Activated B cell treated with CpG ODN at 0.5 μM for 24 hours (primary cell): ENCODE measurements around the gene GREB1L. TPM values are rescaled to one million over a fixed set of nuclear protein-coding genes. Genes with fewer than 3 reads are reported as not detected.
"Not testable (repeated sequence)": the region's sequence is repeated elsewhere in the genome, so short reads cannot be mapped to it uniquely, and the experiment has no call there.

Experiments
- ATAC-seq: fragments of 200-7000 bp; cut with Tn5 transposase; one replicate; pipeline ENCODE4 v1.10.0; 2021; ENCODE audit warnings: low read depth, mild to moderate bottlenecking, moderate library complexity
- CTCF ChIA-PET: fragments of 350-600 bp; sonication (Branson Sonifier 250); formaldehyde crosslinking; loops from one replicate; lab custom pipeline; 2021; ENCODE audit warnings: antibody characterized with exemption; lab: Charles Lee
- POLR2A ChIA-PET: fragments of 350-600 bp; sonication (Branson Sonifier 250); formaldehyde crosslinking; loops from one replicate; lab custom pipeline; 2021; ENCODE audit warnings: antibody characterized with exemption; lab: Charles Lee
- DNase-seq: peaks from one replicate; pipeline ENCODE4 v3.0.0; 2022
- H3K27ac Mint-ChIP-seq: one replicate; pipeline ENCODE4 v1.8.0; 2020; ENCODE audit warnings: mixed read lengths
- H3K27me3 Mint-ChIP-seq: one replicate; pipeline ENCODE4 v1.8.0; 2021; ENCODE audit warnings: mixed read lengths
- H3K36me3 Mint-ChIP-seq: one replicate; pipeline ENCODE4 v1.8.0; 2021; ENCODE audit warnings: low read depth, mixed read lengths
- H3K4me1 Mint-ChIP-seq: one replicate; pipeline ENCODE4 v1.8.0; 2021; ENCODE audit warnings: mixed read lengths
- H3K4me3 Mint-ChIP-seq: one replicate; pipeline ENCODE4 v1.8.0; 2020; ENCODE audit warnings: mild to moderate bottlenecking, mixed read lengths
- H3K9me3 Mint-ChIP-seq: one replicate; pipeline ENCODE4 v1.8.0; 2020; ENCODE audit warnings: mixed read lengths
- intact Hi-C: fragments of 100-400 bp; cut with micrococcal nuclease; formaldehyde crosslinking; loops from one replicate; pipeline ENCODE4 v1.15.1; 2024
- total RNA-seq: library from RNA; stranded (reverse); gene quantifications from 2 replicates; pipeline ENCODE4 v1.2.3, GENCODE V29; 2022
- TF ChIP-seq, protein P1 (sequence below): fragments of 200-600 bp; IDR thresholded peaks from one replicate; pipeline ENCODE4 v1.8.0; 2022; ENCODE audit warnings: antibody characterized with exemption, mild to moderate bottlenecking

The GREB1L gene
- total RNA-seq, 1 donor from 2014 or later, result not detected

GRCh38 chr18:21309248-21309647 lies 67.2 kb downstream of the GREB1L start:
- Mint-ChIP-seq H3K4me3 (no peak overlapping the region), H3K27ac (no peak overlapping the region), H3K4me1 (no peaks in the 10 kb centered on the region), H3K36me3 (no peaks in the 10 kb centered on the region), H3K27me3 (peaks cover 5% of the 10 kb centered on the region), H3K9me3 (no peaks in the 10 kb centered on the region)
- TF ChIP-seq, protein P1, sequence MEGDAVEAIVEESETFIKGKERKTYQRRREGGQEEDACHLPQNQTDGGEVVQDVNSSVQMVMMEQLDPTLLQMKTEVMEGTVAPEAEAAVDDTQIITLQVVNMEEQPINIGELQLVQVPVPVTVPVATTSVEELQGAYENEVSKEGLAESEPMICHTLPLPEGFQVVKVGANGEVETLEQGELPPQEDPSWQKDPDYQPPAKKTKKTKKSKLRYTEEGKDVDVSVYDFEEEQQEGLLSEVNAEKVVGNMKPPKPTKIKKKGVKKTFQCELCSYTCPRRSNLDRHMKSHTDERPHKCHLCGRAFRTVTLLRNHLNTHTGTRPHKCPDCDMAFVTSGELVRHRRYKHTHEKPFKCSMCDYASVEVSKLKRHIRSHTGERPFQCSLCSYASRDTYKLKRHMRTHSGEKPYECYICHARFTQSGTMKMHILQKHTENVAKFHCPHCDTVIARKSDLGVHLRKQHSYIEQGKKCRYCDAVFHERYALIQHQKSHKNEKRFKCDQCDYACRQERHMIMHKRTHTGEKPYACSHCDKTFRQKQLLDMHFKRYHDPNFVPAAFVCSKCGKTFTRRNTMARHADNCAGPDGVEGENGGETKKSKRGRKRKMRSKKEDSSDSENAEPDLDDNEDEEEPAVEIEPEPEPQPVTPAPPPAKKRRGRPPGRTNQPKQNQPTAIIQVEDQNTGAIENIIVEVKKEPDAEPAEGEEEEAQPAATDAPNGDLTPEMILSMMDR, result no peak
- intact Hi-C loops, result no loop called here
- DNase-seq (no peak), ATAC-seq (no peak)
- ChIA-PET CTCF (no interaction called here), POLR2A (no interaction called here)

- H3K27me3 Mint-ChIP-seq, intact Hi-C loops, H3K9me3 Mint-ChIP-seq, H3K4me3 Mint-ChIP-seq, H3K4me1 Mint-ChIP-seq, CTCF ChIA-PET, H3K27ac Mint-ChIP-seq, H3K36me3 Mint-ChIP-seq, ATAC-seq, POLR2A ChIA-PET, DNase-seq: not testable (repeated sequence)
These were observed 69.9 kb downstream of the GREB1L start for GRCh38 chr18:21311980-21312379.

- Mint-ChIP-seq H3K4me1 (no peaks in the 10 kb centered on the region), H3K4me3 (no peak overlapping the region), H3K36me3 (no peaks in the 10 kb centered on the region), H3K9me3 (no peaks in the 10 kb centered on the region), H3K27ac (no peak overlapping the region), H3K27me3 (no peaks in the 10 kb centered on the region)
- TF ChIP-seq, protein P1, result no peak
- ChIA-PET POLR2A (no interaction called here), CTCF (no interaction called here)
- intact Hi-C loops, result no loop called here
- no peak for ATAC-seq
- DNase-seq, result no peak
These were observed 71.5 kb downstream of the GREB1L start for GRCh38 chr18:21313576-21313975.

DNA sequence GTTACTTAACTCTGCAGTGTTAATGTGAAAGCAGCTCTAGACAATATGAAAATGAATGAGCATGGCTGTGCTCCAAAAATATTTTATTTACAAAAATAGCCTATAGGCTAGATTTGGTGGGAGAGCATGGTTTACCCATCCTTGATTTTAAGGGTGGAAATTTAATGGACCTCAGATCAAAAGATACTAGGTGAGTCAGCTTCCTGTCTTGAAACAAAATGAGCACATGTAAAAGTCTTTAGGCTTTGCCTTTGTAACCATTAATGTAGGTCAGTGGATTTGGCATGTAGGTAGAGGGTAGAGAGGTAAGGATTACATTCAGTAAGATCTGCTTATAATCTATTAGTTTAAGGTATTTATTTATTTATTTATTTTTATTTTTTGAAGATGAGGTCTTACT lies 72.7 kb downstream of the GREB1L start:
- TF ChIP-seq, protein P1, result no peak
- POLR2A ChIA-PET, result no interaction called here
- DNase-seq (no peak), ATAC-seq (no peak)
- Mint-ChIP-seq H3K9me3 (no peaks in the 10 kb centered on the region), H3K27ac (no peak overlapping the region), H3K4me1 (no peaks in the 10 kb centered on the region), H3K4me3 (no peak overlapping the region), H3K36me3 (no peaks in the 10 kb centered on the region), H3K27me3 (no peaks in the 10 kb centered on the region)
- CTCF ChIA-PET, result no interaction called here
- intact Hi-C loops, result no loop called here

DNA sequence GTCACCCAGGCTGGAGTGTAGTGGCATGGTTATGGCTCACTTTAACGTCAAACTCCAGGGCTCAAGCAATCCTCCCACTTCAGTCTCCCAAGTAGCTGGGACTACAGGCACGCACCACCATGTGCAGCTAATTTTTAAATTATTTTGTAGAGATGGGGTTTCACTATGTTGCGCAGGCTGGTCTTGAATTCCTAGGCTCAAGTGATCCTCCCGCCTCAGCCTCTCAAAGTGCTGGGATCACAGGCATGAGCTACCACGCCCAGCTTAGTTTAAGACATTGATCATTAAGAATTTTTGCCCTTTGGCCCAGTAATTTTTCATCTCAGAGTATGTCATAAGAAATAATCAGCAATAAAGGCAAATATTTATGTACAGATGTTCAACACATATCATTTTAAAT lies 73.1 kb downstream of the GREB1L start:
- H3K36me3 Mint-ChIP-seq, H3K4me1 Mint-ChIP-seq, H3K9me3 Mint-ChIP-seq, POLR2A ChIA-PET, CTCF ChIA-PET, H3K4me3 Mint-ChIP-seq, H3K27ac Mint-ChIP-seq, DNase-seq, H3K27me3 Mint-ChIP-seq, ATAC-seq, intact Hi-C loops: not testable (repeated sequence)

- ChIA-PET POLR2A (no interaction called here), CTCF (no interaction called here)
- intact Hi-C loops, result no loop called here
- DNase-seq (no peak), ATAC-seq (no peak)
- Mint-ChIP-seq H3K27me3 (no peaks in the 10 kb centered on the region), H3K27ac (no peak overlapping the region), H3K4me1 (no peaks in the 10 kb centered on the region), H3K9me3 (no peaks in the 10 kb centered on the region), H3K36me3 (no peaks in the 10 kb centered on the region), H3K4me3 (no peak overlapping the region)
- TF ChIP-seq, protein P1, result no peak
These were observed 73.7 kb downstream of the GREB1L start for GRCh38 chr18:21315741-21316197.
